PC-9 (cell line): Measurements from ENCODE around the gene LDAH. TPM values are rescaled to one million over a fixed set of nuclear protein-coding genes. Genes with fewer than 3 reads are reported as not detected.
A peak's percentile ranks its signal among the peaks of the same experiment; 100 is the strongest.

Experiments used
- BruUV-seq: library from RNA; stranded (reverse); fragments of 400-500 nt; replicated peaks from 2 replicates; lab custom pipeline; 2021; lab: Mats Ljungman, UMichigan
- CTCF ChIA-PET: fragments of 300-600 bp; sonication (Branson Sonifier 250); formaldehyde crosslinking; loops from one replicate; lab custom pipeline; 2022; ENCODE audit warnings: antibody characterized with exemption; lab: Charles Lee
- POLR2A ChIA-PET: fragments of 300-600 bp; sonication (Branson Sonifier 250); formaldehyde crosslinking; loops from one replicate; lab custom pipeline; 2022; ENCODE audit warnings: antibody characterized with exemption; ENCODE audit not compliant: unreplicated experiment; lab: Charles Lee
- DNase-seq, 2 experiments: peaks; one replicate each; pipeline versions ENCODE4 v3.0.0 to v3.0.0-alpha.2; 2015 to 2022; ENCODE audit warnings: mixed read lengths in 1 of 2
- H2AFZ ChIP-seq: fragments of 200-600 bp; sonication (generic); 2 replicates; pipeline ENCODE4 v1.8.1; 2017; ENCODE audit warnings: antibody characterized with exemption
- H3F3A ChIP-seq: fragments of 200-600 bp; sonication (generic); 2 replicates; pipeline ENCODE4 v1.8.1; 2017; ENCODE audit warnings: antibody characterized with exemption, mild to moderate bottlenecking, low read depth; ENCODE audit not compliant: insufficient read depth
- H3K27ac ChIP-seq: fragments of 200-600 bp; sonication (generic); 2 replicates; pipeline ENCODE4 v1.6.1; 2016; ENCODE audit warnings: mixed run types
- H3K27me3 ChIP-seq: fragments of 200-600 bp; sonication (generic); 2 replicates; pipeline ENCODE4 v1.6.1; 2016; ENCODE audit warnings: low read depth, mixed run types; ENCODE audit not compliant: insufficient read depth
- H3K36me3 ChIP-seq: fragments of 200-600 bp; sonication (generic); 2 replicates; pipeline ENCODE4 v1.6.1; 2016; ENCODE audit warnings: low read depth, mixed run types
- H3K4me1 ChIP-seq: fragments of 200-600 bp; sonication (generic); replicated peaks from 2 replicates; pipeline ENCODE4 v1.6.1; 2016; ENCODE audit warnings: mixed run types; ENCODE audit not compliant: insufficient read depth
- H3K4me2 ChIP-seq: fragments of 200-600 bp; sonication (generic); 2 replicates; pipeline ENCODE4 v1.6.1; 2017; ENCODE audit warnings: mixed run types
- H3K4me3 ChIP-seq: fragments of 200-600 bp; sonication (generic); 2 replicates; pipeline ENCODE4 v1.6.1; 2016; ENCODE audit warnings: mixed run types
- H3K79me2 ChIP-seq: fragments of 200-600 bp; sonication (generic); 2 replicates; pipeline ENCODE4 v1.6.1; 2017; ENCODE audit warnings: low read depth, mixed run types
- H3K9me2 ChIP-seq: fragments of 200-600 bp; sonication (generic); 2 replicates; pipeline ENCODE4 v1.8.1; 2017; ENCODE audit warnings: mild to moderate bottlenecking; ENCODE audit not compliant: insufficient read depth
- H3K9me3 ChIP-seq: fragments of 200-600 bp; sonication (generic); 2 replicates; pipeline ENCODE4 v1.8.1; 2016; ENCODE audit warnings: low read depth; ENCODE audit not compliant: insufficient read depth
- H4K20me1 ChIP-seq: fragments of 200-600 bp; sonication (generic); 2 replicates; pipeline ENCODE4 v1.8.1; 2017; ENCODE audit not compliant: insufficient read depth
- CTCF ChIP-seq: fragments of 200-600 bp; sonication (generic); conservative IDR thresholded peaks from 2 replicates; pipeline ENCODE4 v1.6.1; 2017; ENCODE audit warnings: mixed run types, antibody characterized with exemption, mild to moderate bottlenecking, moderate library complexity
- EZH2 ChIP-seq: fragments of 200-600 bp; sonication (generic); IDR thresholded peaks from 2 replicates; pipeline ENCODE4 v1.8.0; 2017; ENCODE audit warnings: antibody characterized with exemption, low read depth
- intact Hi-C: fragments of 100-400 bp; cut with micrococcal nuclease; formaldehyde crosslinking; loops from one replicate; pipeline ENCODE4 v1.10.0; 2022; ENCODE audit not compliant: unreplicated experiment
- total RNA-seq: library from RNA; stranded (reverse); gene quantifications from 2 replicates; pipeline ENCODE4 v1.2.3, GENCODE V29; 2021

The LDAH gene
- total RNA-seq, 1 experiment from 2014 or later = 18.3 TPM

GRCh38 chr2:20662308-20662937 is 160.5 kb downstream of the LDAH start:
- Histone ChIP-seq H3K4me1 (peaks cover 15% of the 10 kb centered on the region), H3K36me3 (no peaks in the 10 kb centered on the region), H3K4me3 (no peak overlapping the region), H3K9me3 (no peaks in the 10 kb centered on the region), H3K4me2 (no peak overlapping the region), H2AFZ (no peak overlapping the region), H3K27ac (no peak overlapping the region), H4K20me1 (no peaks in the 10 kb centered on the region), H3F3A (no peaks in the 10 kb centered on the region; the same call in 1 of the 2 replicates), H3K9me2 (no peaks in the 10 kb centered on the region), H3K79me2 (no peaks in the 10 kb centered on the region), H3K27me3 (0 out of 2 replicates have a peak, but pooled peaks cover 14% of the 10 kb centered on the region)
- intact Hi-C loops = loop anchor here (5.0 kb wide), 1 partner anchor 505 kb away; no protein-coding TSS in a partner anchor
- DNase-seq = no peak
- no TSS peak for BruUV-seq
- CTCF ChIA-PET = interaction anchor here (0.7 to 1.7 kb wide), 3 partner anchors 13 to 303 kb away, joined by 3 to 18 read pairs (median 3); no protein-coding TSS in a partner anchor
- POLR2A ChIA-PET = no interaction called here
- TF ChIP-seq EZH2 = no peak
- TF ChIP-seq CTCF = no peak

GRCh38 chr2:20661421-20662307 is 161.2 kb downstream of the LDAH start:
- Histone ChIP-seq H3F3A (no peaks in the 10 kb centered on the region; the same call in 1 of the 2 replicates), H2AFZ (no peak overlapping the region)

More at GRCh38 chr2:20661421-20662307, 161.2 kb downstream of the LDAH start:
- H3K9me3 ChIP-seq = no peaks in the 10 kb centered on the region
- H3K4me2 ChIP-seq = peak overlapping the region; percentile 54
- no peaks in the 10 kb centered on the region for H3K36me3 ChIP-seq
- H3K9me2 ChIP-seq = no peaks in the 10 kb centered on the region
- peaks cover 15% of the 10 kb centered on the region for H3K4me1 ChIP-seq
- no peak overlapping the region for H3K4me3 ChIP-seq
- H3K79me2 ChIP-seq = no peaks in the 10 kb centered on the region
- 0 out of 2 replicates have a peak, but pooled peaks cover 14% of the 10 kb centered on the region for H3K27me3 ChIP-seq
- POLR2A ChIA-PET = interaction anchor here (0.6 to 1.0 kb wide), 3 partner anchors 11 to 1314 kb away, joined by 3 to 6 read pairs (median 3); partner anchors contain the start of gene HS1BP3
- no peaks in the 10 kb centered on the region for H4K20me1 ChIP-seq
- intact Hi-C loops = loop anchor here (1.0 to 5.0 kb wide), 5 partner anchors 161 to 506 kb away; no protein-coding TSS in a partner anchor
- peak; percentile 66 to 69 for DNase-seq
- H3K27ac ChIP-seq = no peak overlapping the region
- TF ChIP-seq EZH2 (no peak), CTCF (peak; percentile 98)
- no TSS peak for BruUV-seq
- CTCF ChIA-PET = interaction anchor here (0.6 to 1.7 kb wide), 9 partner anchors 10 to 655 kb away, joined by 3 to 18 read pairs (median 3); partner anchors contain the start of genes HS1BP3 and RHOB
